DND-41 (cell line): Measurements from ENCODE around the gene RASL12.

ENCODE experiments used
- CTCF ChIP-seq: IDR thresholded peaks from 2 replicates; pipeline ENCODE4 v1.5.1; 2012; ENCODE audit warnings: borderline replicate concordance, low read length, moderate library complexity, mild to moderate bottlenecking; ENCODE audit not compliant: poor library complexity, severe bottlenecking; ENCODE audit errors: extremely low read depth
- EZH2 ChIP-seq: IDR thresholded peaks from 3 replicates; pipeline ENCODE4 v1.6.1; 2012; ENCODE audit warnings: borderline replicate concordance, low read depth, mild to moderate bottlenecking, moderate library complexity, low read length, inconsistent platforms; ENCODE audit not compliant: severe bottlenecking

DNA sequence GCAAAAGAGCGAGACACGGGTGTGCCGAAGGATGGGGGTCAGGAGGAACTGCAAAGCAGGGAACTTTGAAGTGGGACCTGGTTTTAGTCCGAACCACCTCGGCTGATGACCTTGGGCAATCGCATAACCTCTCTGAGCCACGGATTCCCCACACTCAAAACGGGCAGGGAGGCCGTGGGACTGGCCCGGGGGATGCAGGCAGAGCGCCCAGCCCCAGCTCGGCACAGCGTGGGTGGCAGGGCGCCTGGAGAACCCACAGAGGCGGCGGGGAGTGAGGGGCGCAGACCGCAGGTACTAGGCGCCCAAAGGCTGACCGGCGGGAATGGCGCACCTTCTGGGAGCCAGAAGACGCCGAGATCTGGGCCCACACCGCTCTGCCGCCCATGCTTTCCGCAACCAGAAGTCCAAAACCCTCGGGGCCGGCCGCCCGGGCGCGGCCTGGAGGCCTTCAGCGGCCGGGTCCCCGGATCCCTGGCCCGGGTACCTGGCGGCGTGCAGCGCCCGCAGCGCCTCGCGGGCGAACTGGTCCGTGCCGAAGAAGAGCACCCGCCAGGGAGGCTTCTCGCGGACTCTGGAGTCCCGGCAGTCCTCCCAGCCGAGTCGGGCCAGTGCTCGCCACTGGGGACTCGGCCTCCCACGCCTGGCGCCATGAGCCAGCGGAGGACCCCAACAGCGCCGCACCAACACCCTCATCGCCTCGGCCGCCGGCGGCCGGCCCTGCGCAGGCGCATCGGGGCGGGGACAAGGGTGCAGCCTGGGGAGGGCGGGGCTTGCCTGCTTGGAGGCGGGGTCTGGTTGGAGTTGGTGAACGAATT lies 38.7 kb downstream of the RASL12 start, which contains the start of gene MTFMT:
- peak; percentile 17 for TF ChIP-seq CTCF
- no peak for TF ChIP-seq EZH2
